HG03460 (cell line): Measurements from ENCODE around the gene KANSL1.

Experiments used
- ATAC-seq: cut with Tn5 transposase; IDR thresholded peaks from one replicate; pipeline ENCODE4 v1.9.1; 2021; ENCODE audit not compliant: unreplicated experiment

Gene KANSL1

DNA sequence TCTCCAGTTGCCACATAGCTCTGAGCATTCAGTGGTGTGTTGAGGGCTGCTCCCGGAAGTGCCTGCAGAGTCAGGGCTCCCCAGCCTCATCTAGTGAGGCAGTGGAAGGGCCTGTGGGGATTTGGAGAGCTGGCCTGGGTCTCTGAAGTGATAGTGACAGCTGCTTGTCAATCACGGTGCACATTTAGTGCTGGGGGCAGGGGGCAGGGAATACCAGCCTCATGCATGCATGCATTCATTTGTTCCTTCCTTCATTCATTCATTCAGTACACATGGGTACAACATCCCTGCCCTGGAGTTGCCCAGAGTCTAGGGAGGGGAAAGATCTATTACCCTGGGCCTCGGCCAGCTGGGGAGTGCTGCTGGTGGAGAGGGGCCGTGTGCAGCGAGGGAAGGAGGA, 205.5 kb downstream of the KANSL1 start:
- ATAC-seq = no peak

DNA sequence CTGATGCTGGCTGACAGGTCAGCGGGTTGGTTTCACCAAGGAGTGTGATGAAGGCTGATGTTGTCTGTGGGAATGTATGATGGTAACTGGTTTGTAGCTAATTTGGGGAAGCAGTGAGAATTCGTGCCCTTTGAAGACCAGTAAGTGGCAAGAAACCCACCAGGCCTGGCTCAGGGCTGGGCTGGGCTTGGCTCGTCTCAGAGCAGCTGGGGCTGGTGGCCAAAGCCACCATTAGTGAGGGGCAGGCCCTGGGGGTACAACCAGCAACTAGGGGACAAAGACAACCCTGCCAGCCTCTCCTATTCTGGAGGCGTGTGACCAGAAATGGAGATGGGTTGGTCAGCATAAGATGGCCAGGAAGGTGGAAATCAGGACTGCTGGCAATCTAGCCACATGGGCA, 207.2 kb downstream of the KANSL1 start:
- no peak for ATAC-seq

DNA sequence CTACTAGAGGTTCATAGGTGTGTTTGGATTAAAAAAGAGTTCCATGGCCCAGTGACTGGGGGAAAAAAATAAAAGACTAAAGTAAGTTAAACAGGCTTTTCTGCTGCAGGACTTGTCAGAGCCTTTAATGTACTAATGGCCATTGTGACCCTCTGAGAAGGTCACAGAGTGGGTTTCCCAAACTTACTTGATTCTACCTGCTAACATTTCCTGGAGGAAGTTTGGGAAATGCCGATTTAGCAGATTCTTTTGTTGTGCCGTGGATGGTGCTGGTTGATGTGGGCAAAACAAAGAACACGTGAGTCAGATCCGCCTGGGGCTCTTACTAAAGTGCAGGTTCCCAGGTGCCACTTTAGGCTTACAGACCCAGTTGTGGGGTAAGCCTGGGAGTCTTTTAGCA, 207.8 kb downstream of the KANSL1 start:
- no peak for ATAC-seq

DNA sequence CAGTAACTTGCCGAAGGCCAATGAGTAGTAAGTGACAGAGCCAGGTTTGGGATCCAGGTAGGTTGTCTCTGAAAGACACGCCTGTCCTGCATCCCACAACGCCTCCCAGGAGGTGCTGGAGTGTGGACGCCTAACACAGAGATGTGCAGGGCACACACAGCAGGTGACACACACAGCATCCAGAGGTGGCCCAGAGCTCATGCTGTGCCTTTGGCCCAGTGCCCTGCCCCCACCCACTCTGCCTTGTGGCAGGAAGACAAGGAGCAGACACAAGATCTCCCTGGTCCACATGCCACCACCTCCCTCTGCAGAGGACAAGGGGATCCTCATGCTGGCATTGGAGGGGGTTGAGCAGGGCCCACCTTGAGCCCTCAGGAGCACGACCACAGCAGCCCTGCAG, 208.9 kb downstream of the KANSL1 start:
- ATAC-seq = no peak

DNA sequence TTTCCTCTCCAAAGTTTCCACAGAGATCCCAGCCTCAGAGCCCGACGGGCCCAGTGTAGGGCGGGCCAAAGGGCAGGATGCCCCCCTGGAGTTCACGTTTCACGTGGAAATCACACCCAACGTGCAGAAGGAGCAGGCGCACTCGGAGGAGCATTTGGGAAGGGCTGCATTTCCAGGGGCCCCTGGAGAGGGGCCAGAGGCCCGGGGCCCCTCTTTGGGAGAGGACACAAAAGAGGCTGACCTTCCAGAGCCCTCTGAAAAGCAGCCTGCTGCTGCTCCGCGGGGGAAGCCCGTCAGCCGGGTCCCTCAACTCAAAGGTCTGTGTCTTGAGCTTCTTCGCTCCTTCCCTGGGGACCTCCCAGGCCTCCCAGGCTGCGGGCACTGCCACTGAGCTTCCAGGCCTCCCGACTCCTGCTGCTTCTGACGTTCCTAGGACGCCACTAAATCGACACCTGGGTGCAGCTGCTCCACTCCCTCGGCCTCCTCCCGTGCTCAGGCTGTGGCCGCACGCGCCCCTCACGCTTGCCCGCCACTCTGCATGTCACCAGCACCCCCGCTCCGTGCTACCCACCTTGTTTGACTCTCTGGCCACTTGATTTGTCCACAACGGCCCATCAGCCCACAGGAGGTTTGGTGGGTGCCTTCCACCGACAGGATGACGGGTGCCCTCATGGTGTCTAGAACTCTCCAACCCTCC, 209.5 kb downstream of the KANSL1 start:
- ATAC-seq = no peak

DNA sequence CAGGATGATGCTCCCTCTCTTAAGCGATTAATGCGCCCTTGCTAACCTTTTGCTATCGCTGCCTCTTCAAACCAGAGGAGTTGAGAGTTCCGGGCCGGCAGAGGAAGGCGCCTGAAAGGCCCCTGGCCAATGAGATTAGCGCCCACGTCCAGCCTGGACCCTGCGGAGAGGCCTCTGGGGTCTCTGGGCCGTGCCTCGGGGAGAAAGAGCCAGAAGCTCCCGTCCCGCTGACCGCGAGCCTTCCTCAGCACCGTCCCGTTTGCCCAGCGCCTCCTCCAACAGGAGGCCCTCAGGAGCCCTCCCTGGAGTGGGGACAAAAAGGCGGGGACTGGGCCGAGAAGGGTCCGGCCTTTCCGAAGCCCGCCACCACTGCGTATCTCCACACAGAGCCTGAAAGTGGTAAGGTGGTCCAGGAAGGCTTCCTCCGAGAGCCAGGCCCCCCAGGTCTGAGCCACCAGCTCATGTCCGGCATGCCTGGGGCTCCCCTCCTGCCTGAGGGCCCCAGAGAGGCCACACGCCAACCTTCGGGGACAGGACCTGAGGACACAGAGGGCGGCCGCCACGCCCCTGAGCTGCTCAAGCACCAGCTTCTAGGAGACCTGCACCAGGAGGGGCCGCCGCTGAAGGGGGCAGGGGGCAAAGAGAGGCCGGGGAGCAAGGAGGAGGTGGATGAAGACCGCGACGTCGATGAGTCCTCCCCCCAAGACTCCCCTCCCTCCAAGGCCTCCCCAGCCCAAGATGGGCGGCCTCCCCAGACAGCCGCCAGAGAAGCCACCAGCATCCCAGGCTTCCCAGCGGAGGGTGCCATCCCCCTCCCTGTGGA, 210.2 kb downstream of the KANSL1 start:
- no peak for ATAC-seq

DNA sequence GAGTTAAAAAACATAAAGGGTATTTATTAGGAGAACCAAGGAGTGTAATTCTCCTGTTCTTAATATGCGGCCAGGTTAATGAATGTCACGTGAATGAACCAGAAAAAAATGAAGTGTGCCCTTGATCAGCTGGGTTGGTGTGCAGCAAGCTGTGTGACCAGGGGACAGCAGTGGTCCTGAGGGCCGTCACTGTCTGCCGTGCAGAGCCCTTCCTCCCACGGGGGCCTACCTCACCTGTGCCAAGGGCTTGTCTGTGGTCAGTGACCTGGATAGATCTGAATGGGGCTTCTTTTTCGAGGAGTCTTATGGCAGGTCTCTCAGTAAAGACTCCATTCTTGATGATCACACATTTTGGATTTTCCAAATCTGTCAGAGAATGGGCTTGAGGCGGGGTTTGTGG, 211.9 kb downstream of the KANSL1 start:
- ATAC-seq = no peak

DNA sequence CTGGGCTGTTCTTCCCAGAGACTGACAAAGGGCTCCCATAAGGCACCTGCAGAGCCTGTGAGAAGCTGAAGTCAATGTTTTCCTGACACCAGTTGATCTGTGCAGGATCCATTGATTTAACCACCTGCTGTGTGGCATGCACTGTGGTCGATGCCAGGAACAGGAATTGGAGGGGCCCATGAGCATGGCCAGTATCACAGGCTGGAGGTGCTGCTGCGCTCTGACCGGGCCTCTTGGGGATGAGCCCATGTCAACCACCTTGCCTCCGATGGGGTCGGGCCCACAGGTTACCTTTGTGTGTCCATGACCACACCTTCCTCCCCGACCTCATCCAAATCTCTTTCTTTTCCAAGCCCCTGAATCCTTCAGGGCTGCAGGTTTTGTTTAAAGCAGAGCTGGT, 212.4 kb downstream of the KANSL1 start:
- ATAC-seq = no peak
